ENCODE data around the gene SHOC2. TPM values are rescaled to one million over a fixed set of nuclear protein-coding genes. Genes with fewer than 3 reads are reported as not detected.

SHOC2 gene
- total RNA-seq, 6 experiments from 2014 or later: 48.9 to 61.1 (median 56.6) TPM

GRCh38 chr10:110983466-110983865, 64.1 kb downstream of the SHOC2 start:
- H3K27ac Mint-ChIP-seq: no peak overlapping the region
- H3K4me3 Mint-ChIP-seq: no peak overlapping the region
- DNase-seq: no peak
- H3K27me3 Mint-ChIP-seq (ENCODE audit: insufficient read depth): no peaks in the 10 kb centered on the region
- peaks cover 26% of the 10 kb centered on the region for H3K36me3 Mint-ChIP-seq (ENCODE audit: low read depth)
- H3K4me1 Mint-ChIP-seq (ENCODE audit: low read depth): peaks cover 30% of the 10 kb centered on the region
- TF ChIP-seq, protein P1, sequence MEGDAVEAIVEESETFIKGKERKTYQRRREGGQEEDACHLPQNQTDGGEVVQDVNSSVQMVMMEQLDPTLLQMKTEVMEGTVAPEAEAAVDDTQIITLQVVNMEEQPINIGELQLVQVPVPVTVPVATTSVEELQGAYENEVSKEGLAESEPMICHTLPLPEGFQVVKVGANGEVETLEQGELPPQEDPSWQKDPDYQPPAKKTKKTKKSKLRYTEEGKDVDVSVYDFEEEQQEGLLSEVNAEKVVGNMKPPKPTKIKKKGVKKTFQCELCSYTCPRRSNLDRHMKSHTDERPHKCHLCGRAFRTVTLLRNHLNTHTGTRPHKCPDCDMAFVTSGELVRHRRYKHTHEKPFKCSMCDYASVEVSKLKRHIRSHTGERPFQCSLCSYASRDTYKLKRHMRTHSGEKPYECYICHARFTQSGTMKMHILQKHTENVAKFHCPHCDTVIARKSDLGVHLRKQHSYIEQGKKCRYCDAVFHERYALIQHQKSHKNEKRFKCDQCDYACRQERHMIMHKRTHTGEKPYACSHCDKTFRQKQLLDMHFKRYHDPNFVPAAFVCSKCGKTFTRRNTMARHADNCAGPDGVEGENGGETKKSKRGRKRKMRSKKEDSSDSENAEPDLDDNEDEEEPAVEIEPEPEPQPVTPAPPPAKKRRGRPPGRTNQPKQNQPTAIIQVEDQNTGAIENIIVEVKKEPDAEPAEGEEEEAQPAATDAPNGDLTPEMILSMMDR (IDR thresholded peaks at IDR 0.05): no peak
- H3K9me3 Mint-ChIP-seq: no peaks in the 10 kb centered on the region

DNA sequence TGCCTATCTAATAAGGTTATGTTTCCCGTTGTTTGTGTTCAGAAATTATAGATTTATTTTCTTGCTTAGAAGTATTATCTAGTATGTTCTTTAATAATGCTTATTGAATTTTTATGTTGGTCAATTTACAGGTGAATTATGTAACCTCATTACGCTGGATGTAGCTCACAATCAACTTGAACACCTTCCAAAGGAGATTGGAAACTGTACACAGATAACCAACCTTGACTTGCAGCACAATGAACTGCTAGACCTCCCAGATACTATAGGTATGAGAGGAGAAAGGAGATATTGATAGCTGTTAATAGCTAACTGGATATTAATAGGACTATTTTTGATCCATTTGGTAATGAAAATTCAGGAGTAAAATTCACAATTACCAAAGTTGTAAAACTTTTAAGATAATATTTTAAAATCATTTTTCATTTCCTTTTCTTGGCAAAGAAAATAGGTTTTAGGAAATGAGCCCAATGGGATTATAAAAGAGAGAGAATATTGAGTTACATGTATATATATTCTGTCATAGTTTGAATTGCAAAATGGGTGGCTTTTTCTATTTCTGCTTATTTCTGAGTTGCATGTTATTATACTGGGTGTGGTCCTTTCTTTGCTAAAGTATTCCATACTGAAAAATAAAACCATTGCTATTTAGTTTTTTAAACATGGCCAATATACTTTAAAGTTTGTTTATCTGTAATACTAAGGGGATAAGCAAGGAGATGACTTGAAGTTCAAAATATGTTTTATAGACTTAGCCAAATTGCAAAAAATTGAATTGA, 66.3 kb downstream of the SHOC2 start:
- peaks cover 29% of the 10 kb centered on the region for H3K36me3 Mint-ChIP-seq (ENCODE audit: low read depth)
- no peak overlapping the region for H3K4me3 Mint-ChIP-seq
- peaks cover 21% of the 10 kb centered on the region for H3K4me1 Mint-ChIP-seq (ENCODE audit: low read depth)
- no peak overlapping the region for H3K27ac Mint-ChIP-seq
- no peak for DNase-seq
- TF ChIP-seq, protein P1 (IDR thresholded peaks at IDR 0.05): no peak
- H3K27me3 Mint-ChIP-seq (ENCODE audit: insufficient read depth): no peaks in the 10 kb centered on the region; the same call in 1 of the 2 replicates
- H3K9me3 Mint-ChIP-seq: no peaks in the 10 kb centered on the region

DNA sequence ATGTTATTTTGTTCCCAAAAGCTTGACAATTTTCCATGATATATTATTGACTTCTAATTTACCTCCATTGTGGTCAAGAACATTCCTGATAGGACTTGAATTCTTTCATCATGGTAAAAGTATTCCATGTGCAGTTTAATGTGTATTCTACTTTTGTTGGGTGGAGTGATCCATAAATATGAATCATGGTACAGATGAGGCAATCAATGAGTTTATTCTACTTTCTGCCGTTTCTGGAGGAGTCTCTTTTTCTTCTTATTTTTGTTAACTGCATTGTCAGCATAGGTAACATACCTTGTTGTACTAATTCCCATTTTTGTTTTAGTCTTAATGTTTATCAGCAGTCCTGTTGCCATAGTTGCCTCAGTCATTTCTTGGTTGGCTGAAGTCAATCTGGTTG, 69.6 kb downstream of the SHOC2 start:
- TF ChIP-seq, protein P1 (IDR thresholded peaks at IDR 0.05): no peak
- H3K4me1 Mint-ChIP-seq (ENCODE audit: low read depth): peaks cover 43% of the 10 kb centered on the region
- no peaks in the 10 kb centered on the region; the same call in 1 of the 2 replicates for H3K27me3 Mint-ChIP-seq (ENCODE audit: insufficient read depth)
- no peak overlapping the region for H3K27ac Mint-ChIP-seq
- H3K36me3 Mint-ChIP-seq (ENCODE audit: low read depth): peaks cover 23% of the 10 kb centered on the region
- no peak for DNase-seq
- H3K4me3 Mint-ChIP-seq: no peak overlapping the region
- no peaks in the 10 kb centered on the region for H3K9me3 Mint-ChIP-seq

DNA sequence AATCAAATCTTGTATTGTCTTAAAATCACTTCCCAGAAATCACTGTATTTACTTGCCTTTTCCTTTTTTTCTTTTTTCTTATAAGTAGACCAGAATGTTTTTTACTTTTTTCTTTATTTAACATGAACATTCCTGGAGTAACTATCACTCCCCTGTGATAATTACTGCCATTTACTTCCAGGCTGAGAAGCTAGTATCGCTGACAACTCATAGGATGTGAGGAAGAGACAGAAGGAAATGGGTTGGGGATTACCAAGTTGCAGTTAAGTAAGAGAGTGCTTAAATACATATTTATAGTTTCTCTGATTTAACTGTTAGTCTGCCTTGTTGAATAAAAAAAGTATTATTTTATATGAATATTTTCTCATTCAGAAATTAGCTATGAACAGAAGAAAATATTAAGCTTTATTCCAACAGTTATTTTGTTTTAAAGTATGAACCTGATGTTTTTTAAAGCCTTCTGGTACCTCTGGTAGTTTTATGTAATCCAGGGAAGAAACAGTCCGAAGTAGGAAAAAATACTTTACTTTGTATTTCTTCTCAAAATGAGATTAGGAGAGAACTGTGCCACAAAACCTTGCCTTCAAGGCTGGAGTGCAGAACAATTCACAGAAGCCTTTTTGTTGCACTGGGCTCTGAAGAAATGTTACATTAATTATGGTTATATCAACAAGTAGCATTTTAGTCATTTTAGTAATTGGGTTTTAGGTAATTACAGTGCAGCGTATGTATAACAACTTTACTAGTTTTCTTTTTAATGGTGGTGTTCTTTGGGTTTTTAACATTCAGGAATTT, 72.8 kb downstream of the SHOC2 start:
- Mint-ChIP-seq H3K27ac (peak overlapping the region; percentile 58), H3K27me3 (ENCODE audit: insufficient read depth) (no peaks in the 10 kb centered on the region; the same call in 1 of the 2 replicates), H3K4me3 (peak overlapping the region; percentile 68), H3K9me3 (no peaks in the 10 kb centered on the region), H3K36me3 (ENCODE audit: low read depth) (peaks cover 33% of the 10 kb centered on the region), H3K4me1 (ENCODE audit: low read depth) (peaks cover 61% of the 10 kb centered on the region)
- TF ChIP-seq, protein P1 (IDR thresholded peaks at IDR 0.05): no peak
- no peak for DNase-seq

DNA sequence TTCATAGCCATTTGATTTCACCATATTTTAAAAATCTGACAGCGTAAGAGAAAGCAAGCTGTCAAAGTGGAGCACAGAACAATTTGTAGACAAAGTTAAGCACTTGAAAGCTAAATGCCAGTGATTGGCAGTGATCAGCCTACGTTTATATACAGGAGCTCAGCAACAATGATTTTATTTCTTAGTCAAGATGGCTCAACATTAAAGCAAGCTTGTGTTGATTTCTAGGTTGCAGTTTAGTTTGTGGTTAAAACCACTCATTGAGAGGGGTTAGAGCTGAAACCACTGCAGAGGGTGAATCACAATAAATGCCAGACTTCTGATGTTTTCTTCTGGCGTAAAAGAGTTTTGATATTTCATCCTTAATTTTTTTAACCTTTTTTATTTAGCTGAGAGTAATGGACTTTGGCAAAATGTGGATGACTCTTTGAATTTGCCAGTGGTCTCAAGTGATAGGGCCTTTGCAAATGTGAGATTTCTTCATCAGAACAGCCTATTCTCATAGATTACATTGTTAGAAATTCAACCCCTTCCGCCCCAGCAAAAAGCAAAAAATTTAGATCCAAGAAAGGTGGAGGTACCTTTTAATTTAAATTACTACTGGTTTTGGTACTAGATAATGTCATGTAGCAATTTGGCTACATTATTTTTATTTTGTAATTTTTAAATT, 73.8 kb downstream of the SHOC2 start:
- TF ChIP-seq, protein P1 (IDR thresholded peaks at IDR 0.05): no peak
- peak; percentile 80 for DNase-seq
- no peaks in the 10 kb centered on the region for H3K9me3 Mint-ChIP-seq
- peaks cover 33% of the 10 kb centered on the region for H3K36me3 Mint-ChIP-seq (ENCODE audit: low read depth)
- peaks cover 61% of the 10 kb centered on the region for H3K4me1 Mint-ChIP-seq (ENCODE audit: low read depth)
- H3K27ac Mint-ChIP-seq: peak overlapping the region; percentile 58
- peak overlapping the region; percentile 68 for H3K4me3 Mint-ChIP-seq
- no peaks in the 10 kb centered on the region; the same call in 1 of the 2 replicates for H3K27me3 Mint-ChIP-seq (ENCODE audit: insufficient read depth)

Data from HFFc6 (cell line).